Epithelial cell of proximal tubule (primary cell): ENCODE measurements around the gene CADPS. TPM values are rescaled to one million over a fixed set of nuclear protein-coding genes. Genes with fewer than 3 reads are reported as not detected.

ENCODE experiments used
- DNase-seq: peaks from one replicate; pipeline ENCODE4 v3.0.0-alpha.2; 2011; ENCODE audit warnings: low read depth
- H3K4me3 ChIP-seq: 2 replicates; pipeline ENCODE4 v1.5.1; 2011; ENCODE audit warnings: low read depth, mild to moderate bottlenecking, low read length
- total RNA-seq: library from RNA; depleted of rRNA; stranded (reverse); fragments of >200 nt; gene quantifications from 2 replicates; pipeline ENCODE4 v1.2.3, GENCODE V29; 2015
- TF ChIP-seq, protein P1 (sequence below): conservative IDR thresholded peaks from 2 replicates; pipeline ENCODE4 v1.5.1; 2012; ENCODE audit warnings: low read depth, mild to moderate bottlenecking, low read length

The CADPS gene
- total RNA-seq, 1 donor from 2014 or later = not detected

GRCh38 chr3:62777674-62778073, 97.5 kb downstream of the CADPS start:
- no peak overlapping the region for H3K4me3 ChIP-seq
- DNase-seq = no peak
- TF ChIP-seq, protein P1, sequence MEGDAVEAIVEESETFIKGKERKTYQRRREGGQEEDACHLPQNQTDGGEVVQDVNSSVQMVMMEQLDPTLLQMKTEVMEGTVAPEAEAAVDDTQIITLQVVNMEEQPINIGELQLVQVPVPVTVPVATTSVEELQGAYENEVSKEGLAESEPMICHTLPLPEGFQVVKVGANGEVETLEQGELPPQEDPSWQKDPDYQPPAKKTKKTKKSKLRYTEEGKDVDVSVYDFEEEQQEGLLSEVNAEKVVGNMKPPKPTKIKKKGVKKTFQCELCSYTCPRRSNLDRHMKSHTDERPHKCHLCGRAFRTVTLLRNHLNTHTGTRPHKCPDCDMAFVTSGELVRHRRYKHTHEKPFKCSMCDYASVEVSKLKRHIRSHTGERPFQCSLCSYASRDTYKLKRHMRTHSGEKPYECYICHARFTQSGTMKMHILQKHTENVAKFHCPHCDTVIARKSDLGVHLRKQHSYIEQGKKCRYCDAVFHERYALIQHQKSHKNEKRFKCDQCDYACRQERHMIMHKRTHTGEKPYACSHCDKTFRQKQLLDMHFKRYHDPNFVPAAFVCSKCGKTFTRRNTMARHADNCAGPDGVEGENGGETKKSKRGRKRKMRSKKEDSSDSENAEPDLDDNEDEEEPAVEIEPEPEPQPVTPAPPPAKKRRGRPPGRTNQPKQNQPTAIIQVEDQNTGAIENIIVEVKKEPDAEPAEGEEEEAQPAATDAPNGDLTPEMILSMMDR = no peak

- DNase-seq = no peak
- H3K4me3 ChIP-seq = no peak overlapping the region
- TF ChIP-seq, protein P1 = no peak
Observed at GRCh38 chr3:62777130-62777529, 98.1 kb downstream of the CADPS start.

GRCh38 chr3:62774221-62774620, 101.0 kb downstream of the CADPS start:
- TF ChIP-seq, protein P1 = no peak
- DNase-seq = no peak
- H3K4me3 ChIP-seq = no peak overlapping the region

GRCh38 chr3:62771331-62772072, 103.7 kb downstream of the CADPS start:
- H3K4me3 ChIP-seq = no peak overlapping the region
- TF ChIP-seq, protein P1 = no peak

DNA sequence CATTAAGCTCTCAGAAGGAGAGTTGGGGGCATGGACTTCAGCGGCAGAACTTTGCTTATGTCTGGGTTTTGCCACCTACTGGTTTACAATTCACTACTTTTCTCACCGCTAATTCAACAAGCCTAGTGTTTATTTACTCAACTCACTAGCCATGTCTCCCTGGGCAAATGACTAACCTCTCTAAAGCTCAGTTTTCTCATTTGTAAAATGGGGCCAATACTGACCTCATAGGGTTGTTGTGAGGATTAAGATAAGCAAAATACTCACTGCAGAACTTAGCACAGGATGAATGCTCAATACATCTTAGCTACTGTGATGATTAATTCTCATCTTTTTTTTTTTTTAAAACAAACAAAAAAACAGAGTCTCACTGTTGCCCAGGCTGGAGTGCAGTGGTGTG, 106.3 kb downstream of the CADPS start:
- H3K4me3 ChIP-seq = no peak overlapping the region
- no peak for DNase-seq
- TF ChIP-seq, protein P1 = no peak

More at GRCh38 chr3:62771331-62772072, 103.7 kb downstream of the CADPS start:
- no peak for DNase-seq

DNA sequence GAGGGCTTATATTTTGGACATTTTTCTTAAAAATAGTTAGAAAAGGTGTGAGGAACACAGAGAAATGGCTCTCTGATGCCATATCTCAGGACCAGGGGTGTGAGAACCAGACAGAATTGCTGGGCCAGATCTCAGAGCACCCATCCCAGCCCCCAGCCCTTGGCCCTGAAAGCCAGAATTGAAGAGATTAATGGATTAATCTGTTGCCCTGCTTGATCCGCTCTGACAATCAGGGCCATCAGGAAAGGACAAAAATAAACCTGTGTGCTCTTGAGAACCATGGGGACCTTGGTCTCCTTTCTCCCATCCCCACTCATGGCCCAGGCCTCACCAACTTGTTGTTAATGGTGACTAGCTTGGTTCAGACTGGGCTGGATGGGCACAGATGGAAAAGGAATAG, 113.5 kb downstream of the CADPS start:
- DNase-seq = no peak
- H3K4me3 ChIP-seq = no peak overlapping the region
- TF ChIP-seq, protein P1 = no peak

GRCh38 chr3:62761311-62761710, 113.9 kb downstream of the CADPS start:
- TF ChIP-seq, protein P1 = no peak
- no peak overlapping the region for H3K4me3 ChIP-seq
- DNase-seq = no peak
